Fibroblast of skin of scalp (primary cell): ENCODE results near the gene SHANK2.

Experiments used
- DNase-seq: peaks from one replicate; pipeline ENCODE4 v3.0.0-alpha.2; 2013

The SHANK2 gene

GRCh38 chr11:71269603-71270511 is 17.5 kb upstream of the SHANK2 start:
- DNase-seq: no peak

GRCh38 chr11:71268706-71269321 is 16.4 kb upstream of the SHANK2 start:
- no peak for DNase-seq

- no peak for DNase-seq
These were observed 15.5 kb upstream of the SHANK2 start for GRCh38 chr11:71267807-71268421.

- DNase-seq: no peak
These were observed 13.9 kb upstream of the SHANK2 start for GRCh38 chr11:71266114-71266833.

- no peak for DNase-seq
These were observed 13.2 kb upstream of the SHANK2 start for GRCh38 chr11:71265559-71266092.

GRCh38 chr11:71263386-71263785 is 11.0 kb upstream of the SHANK2 start:
- peak; percentile 38 for DNase-seq

GRCh38 chr11:71255800-71256479 is 3.6 kb upstream of the SHANK2 start:
- DNase-seq: no peak

GRCh38 chr11:71255323-71255722 is 2.9 kb upstream of the SHANK2 start:
- DNase-seq: no peak

GRCh38 chr11:71253794-71254193 is 1.4 kb upstream of the SHANK2 start:
- no peak for DNase-seq

GRCh38 chr11:71252770-71253730 is 673 bp upstream of the SHANK2 start:
- peak; percentile 41 for DNase-seq

GRCh38 chr11:71251761-71252268 is 562 bp downstream of the SHANK2 start:
- DNase-seq: peak; percentile 5

GRCh38 chr11:71251151-71251721 is 1.1 kb downstream of the SHANK2 start:
- DNase-seq: no peak

GRCh38 chr11:71250523-71251150 is 1.7 kb downstream of the SHANK2 start:
- no peak for DNase-seq

- no peak for DNase-seq
These were observed 3.1 kb downstream of the SHANK2 start for GRCh38 chr11:71249301-71249700.

GRCh38 chr11:71248656-71249055 is 3.7 kb downstream of the SHANK2 start:
- DNase-seq: no peak

GRCh38 chr11:71248251-71248570 is 4.2 kb downstream of the SHANK2 start:
- DNase-seq: no peak

GRCh38 chr11:71247551-71248250 is 4.7 kb downstream of the SHANK2 start:
- DNase-seq: no peak

GRCh38 chr11:71246559-71246958 is 5.8 kb downstream of the SHANK2 start:
- no peak for DNase-seq
